ENCODE results near the gene ACTL8.

Gene ACTL8

DNA sequence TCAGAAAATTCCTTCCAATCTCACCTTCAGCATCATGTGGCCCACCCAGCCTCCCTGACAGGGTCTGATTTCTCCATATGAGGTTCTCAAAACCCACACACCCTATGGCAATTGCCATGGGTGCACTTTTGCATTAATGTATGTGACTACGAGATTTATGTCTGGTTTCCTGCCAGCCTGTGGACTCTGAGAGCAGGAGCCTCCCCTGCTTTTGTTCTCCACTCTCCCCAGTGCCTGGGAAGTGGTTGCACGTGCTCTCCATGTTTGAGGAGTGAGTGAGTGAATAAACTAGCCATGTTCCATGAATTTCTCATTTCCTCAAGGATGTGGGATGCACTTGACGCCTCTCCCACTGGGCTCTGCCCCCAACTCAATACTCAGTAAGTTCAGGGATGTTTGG, 91.2 kb downstream of the ACTL8 start:
- no peak for DNase-seq (ENCODE audit: low read depth)

DNA sequence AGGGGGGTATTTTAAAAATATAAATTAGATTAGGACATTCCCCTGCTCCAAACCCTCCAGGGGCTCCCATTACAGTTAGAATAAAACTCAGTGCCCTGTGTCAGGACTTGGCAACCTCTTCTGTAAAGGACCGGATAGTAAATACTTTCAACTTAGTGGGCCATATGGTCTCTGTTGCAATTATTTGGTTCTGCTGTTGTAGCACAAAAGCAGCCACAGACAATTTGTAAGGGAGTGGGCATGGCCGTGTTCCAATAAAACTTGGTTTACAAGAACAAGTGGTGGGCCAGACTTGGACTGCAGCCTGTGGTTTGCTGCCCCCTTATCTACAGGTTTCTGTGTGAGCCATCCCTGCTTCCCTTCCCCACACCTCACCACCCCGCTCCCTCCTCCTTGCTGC, 92.0 kb downstream of the ACTL8 start:
- DNase-seq (ENCODE audit: low read depth) = no peak
- TF ChIP-seq, protein P1, sequence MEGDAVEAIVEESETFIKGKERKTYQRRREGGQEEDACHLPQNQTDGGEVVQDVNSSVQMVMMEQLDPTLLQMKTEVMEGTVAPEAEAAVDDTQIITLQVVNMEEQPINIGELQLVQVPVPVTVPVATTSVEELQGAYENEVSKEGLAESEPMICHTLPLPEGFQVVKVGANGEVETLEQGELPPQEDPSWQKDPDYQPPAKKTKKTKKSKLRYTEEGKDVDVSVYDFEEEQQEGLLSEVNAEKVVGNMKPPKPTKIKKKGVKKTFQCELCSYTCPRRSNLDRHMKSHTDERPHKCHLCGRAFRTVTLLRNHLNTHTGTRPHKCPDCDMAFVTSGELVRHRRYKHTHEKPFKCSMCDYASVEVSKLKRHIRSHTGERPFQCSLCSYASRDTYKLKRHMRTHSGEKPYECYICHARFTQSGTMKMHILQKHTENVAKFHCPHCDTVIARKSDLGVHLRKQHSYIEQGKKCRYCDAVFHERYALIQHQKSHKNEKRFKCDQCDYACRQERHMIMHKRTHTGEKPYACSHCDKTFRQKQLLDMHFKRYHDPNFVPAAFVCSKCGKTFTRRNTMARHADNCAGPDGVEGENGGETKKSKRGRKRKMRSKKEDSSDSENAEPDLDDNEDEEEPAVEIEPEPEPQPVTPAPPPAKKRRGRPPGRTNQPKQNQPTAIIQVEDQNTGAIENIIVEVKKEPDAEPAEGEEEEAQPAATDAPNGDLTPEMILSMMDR (conservative IDR thresholded peaks at IDR 0.05; ENCODE audit: low read depth, low read length) = no peak
- no peak overlapping the region for H3K4me3 ChIP-seq (ENCODE audit: low read depth, low read length)

More for the DNA sequence above, 91.2 kb downstream of the ACTL8 start:
- TF ChIP-seq, protein P1 (conservative IDR thresholded peaks at IDR 0.05; ENCODE audit: low read depth, low read length) = no peak
- no peak overlapping the region for H3K4me3 ChIP-seq (ENCODE audit: low read depth, low read length)

DNA sequence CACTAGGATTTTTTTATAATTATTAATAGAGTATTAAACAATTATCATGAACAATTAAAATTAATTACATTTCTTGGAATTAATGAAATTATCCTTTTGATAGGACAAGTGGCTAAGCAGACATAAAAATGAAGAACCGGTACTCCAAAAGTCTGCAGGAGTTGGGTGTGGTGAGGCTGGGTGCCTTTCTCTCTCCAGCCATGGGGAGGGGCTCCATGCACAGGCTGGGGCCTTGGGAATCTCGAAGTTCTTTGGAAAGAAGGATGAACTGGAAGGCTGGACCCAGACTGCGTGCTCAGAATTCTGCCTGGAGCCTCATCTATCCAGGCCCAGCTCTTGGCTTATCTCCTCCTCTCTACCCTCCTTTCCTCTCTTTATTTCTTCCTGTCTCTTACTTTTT, 94.1 kb downstream of the ACTL8 start:
- peak; percentile 19 for DNase-seq (ENCODE audit: low read depth)
- no peak overlapping the region for H3K4me3 ChIP-seq (ENCODE audit: low read depth, low read length)
- TF ChIP-seq, protein P1 (conservative IDR thresholded peaks at IDR 0.05; ENCODE audit: low read depth, low read length) = peak; percentile 58

DNA sequence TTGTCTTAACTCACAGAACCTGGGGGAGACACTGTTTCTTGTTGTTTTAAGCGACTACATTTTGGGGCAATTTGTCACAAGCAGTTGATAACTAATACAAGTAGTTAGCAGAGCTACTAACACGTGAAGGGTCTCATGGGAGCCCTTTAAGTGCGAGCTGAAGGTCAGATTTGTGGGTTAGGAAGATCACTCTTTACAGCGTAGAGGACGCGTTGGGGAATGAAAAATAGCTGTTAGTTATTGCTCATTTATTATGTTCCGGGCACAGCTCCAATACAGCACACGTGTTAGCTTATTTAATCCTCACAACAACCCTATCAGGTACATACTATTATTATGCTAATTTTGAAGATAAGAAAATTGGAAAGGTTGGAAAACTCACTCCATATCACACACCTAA, 95.9 kb downstream of the ACTL8 start:
- TF ChIP-seq, protein P1 (conservative IDR thresholded peaks at IDR 0.05; ENCODE audit: low read depth, low read length) = no peak
- no peak for DNase-seq (ENCODE audit: low read depth)
- H3K4me3 ChIP-seq (ENCODE audit: low read depth, low read length) = no peak overlapping the region

GRCh38 chr1:17852383-17852782, 97.2 kb downstream of the ACTL8 start:
- no peak for DNase-seq (ENCODE audit: low read depth)
- TF ChIP-seq, protein P1 (conservative IDR thresholded peaks at IDR 0.05; ENCODE audit: low read depth, low read length) = no peak
- no peak overlapping the region for H3K4me3 ChIP-seq (ENCODE audit: low read depth, low read length)

DNA sequence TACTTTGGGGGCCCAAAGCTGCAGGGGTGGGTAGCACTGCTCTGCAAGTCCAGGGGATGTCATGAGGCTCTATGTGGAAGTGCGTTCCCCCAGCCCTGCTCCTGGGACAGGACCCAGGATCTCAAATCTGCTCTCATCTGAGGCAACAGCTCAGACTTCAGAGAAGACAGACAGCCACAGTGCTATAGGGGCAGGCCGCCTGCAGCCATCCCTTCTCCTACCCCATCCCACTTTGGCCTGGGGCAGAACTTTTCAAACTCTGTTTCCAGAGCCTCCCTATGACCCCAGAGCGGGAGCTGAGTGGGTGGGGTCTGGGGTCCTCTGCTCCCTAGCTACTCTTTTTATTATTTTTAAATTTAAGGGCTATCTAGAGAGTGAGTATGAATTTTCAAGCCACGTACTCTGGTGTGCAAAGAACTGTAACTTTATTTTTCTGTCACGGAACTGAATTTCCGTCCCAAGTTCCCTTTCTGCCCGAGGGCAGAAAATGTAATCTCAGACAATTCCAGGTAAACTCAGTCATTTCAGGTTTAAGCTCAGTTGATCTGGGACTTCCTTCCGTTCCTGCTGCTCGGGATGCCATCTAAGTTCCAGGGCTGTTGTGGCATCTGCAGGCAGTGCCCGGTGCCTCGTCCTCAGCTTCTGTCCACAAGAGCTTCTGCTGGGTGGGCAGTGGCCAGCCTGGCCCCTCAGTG, 98.3 kb downstream of the ACTL8 start:
- no peak for DNase-seq (ENCODE audit: low read depth)
- no peak overlapping the region for H3K4me3 ChIP-seq (ENCODE audit: low read depth, low read length)
- TF ChIP-seq, protein P1 (conservative IDR thresholded peaks at IDR 0.05; ENCODE audit: low read depth, low read length) = no peak

DNA sequence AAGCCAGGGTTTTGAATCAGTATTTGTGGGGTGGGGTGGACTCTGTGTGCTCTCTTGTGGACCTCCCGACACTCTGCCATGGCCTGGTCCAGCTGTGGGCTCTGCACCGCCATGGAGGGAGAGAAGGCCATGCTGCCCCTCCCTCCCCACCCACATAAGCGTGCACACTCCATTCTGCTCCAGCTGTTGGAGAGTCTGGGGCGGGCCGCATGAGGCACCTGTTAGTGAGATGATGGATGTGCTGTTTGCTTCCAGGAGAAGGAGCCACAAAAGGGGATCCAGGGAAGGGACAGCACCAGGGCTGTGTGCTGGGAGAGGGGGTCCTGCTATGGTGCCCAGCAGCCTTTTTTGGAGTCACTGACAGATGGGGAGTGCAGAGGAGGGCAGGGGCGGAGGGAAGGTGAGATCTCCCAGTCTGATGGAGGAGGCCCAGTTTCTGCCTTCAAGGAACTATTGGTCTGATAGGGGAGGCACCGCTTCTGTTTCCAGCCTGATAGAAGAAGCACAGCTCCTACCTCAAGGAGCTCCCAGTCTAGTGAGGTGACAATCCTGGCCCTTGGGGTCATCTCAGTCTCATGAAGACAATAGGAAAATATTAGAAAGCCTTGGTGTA, 101.5 kb downstream of the ACTL8 start:
- no peak overlapping the region for H3K4me3 ChIP-seq (ENCODE audit: low read depth, low read length)
- TF ChIP-seq, protein P1 (conservative IDR thresholded peaks at IDR 0.05; ENCODE audit: low read depth, low read length) = no peak
- DNase-seq (ENCODE audit: low read depth) = no peak
